K562 (cell line): Measurements from ENCODE around the gene GNAI3. TPM values are rescaled to one million over a fixed set of nuclear protein-coding genes. Genes with fewer than 3 reads are reported as not detected.

Source experiments
- ATF1 ChIP-seq, 2 experiments: fragments of 450-650 bp in 1 of 2; IDR thresholded peaks; 2 replicates each; pipeline ENCODE4 v1.6.1; 2016; ENCODE audit warnings: missing compliant biosample characterization in 1 of 2, missing genetic modification characterization in 1 of 2
- CUX1 ChIP-seq: fragments of 200-800 bp; sonication (Bioruptor generic); IDR thresholded peaks from 2 replicates; pipeline ENCODE4 v1.6.1; 2016; ENCODE audit warnings: missing genetic modification characterization, missing compliant biosample characterization
- ELF2 ChIP-seq: fragments of 250-450 bp; sonication (Bioruptor Pico); IDR thresholded peaks from 2 replicates; pipeline ENCODE4 v1.5.0; 2021; ENCODE audit warnings: mild to moderate bottlenecking
- KLF13 ChIP-seq: fragments of 450-650 bp; IDR thresholded peaks from 2 replicates; pipeline ENCODE4 v1.6.1; 2016; ENCODE audit warnings: missing genetic modification characterization, low read depth, mild to moderate bottlenecking, missing compliant biosample characterization, moderate library complexity, borderline replicate concordance
- MAFF ChIP-seq: IDR thresholded peaks from 2 replicates; pipeline ENCODE4 v1.6.1; 2012; ENCODE audit warnings: low read length, improper control_type of control experiment
- MEF2D ChIP-seq: conservative IDR thresholded peaks from 2 replicates; pipeline ENCODE4 v1.6.1; 2016; ENCODE audit warnings: low read depth, missing genetic modification characterization, missing compliant biosample characterization
- MTA2 ChIP-seq: fragments of 450-650 bp; IDR thresholded peaks from 2 replicates; pipeline ENCODE4 v1.6.1; 2016; ENCODE audit warnings: low read depth
- NR2C1 ChIP-seq, 2 experiments: fragments of 450-650 bp; IDR thresholded peaks; 2 replicates each; pipeline ENCODE4 v1.6.1; 2017; ENCODE audit warnings: mild to moderate bottlenecking in 2 of 2, antibody characterized with exemption in 1 of 2, inconsistent platforms in 1 of 2, missing compliant biosample characterization in 1 of 2, missing genetic modification characterization in 1 of 2
- PRPF4 ChIP-seq: fragments of 200-400 bp; formaldehyde crosslinking; IDR thresholded peaks from one replicate; pipeline ENCODE4 v1.6.1; 2017; ENCODE audit warnings: low read length, low read depth, mild to moderate bottlenecking; ENCODE audit not compliant: insufficient read depth, poor library complexity, severe bottlenecking
- PYGO2 ChIP-seq: fragments of 450-650 bp; IDR thresholded peaks from 2 replicates; pipeline ENCODE4 v1.6.1; 2016; ENCODE audit warnings: mild to moderate bottlenecking, missing genetic modification characterization, moderate library complexity, missing compliant biosample characterization
- SRSF1 ChIP-seq: fragments of 200-400 bp; formaldehyde crosslinking; IDR thresholded peaks from 2 replicates; pipeline ENCODE4 v1.6.1; 2017; ENCODE audit warnings: mild to moderate bottlenecking, low read depth, low read length, moderate library complexity
- SRSF7 ChIP-seq: fragments of 200-400 bp; formaldehyde crosslinking; optimal IDR thresholded peaks from 2 replicates; pipeline ENCODE3; 2017; ENCODE audit warnings: mild to moderate bottlenecking, low read depth, low read length
- ZBTB11 ChIP-seq, 3 experiments: fragments of 200-800 bp in 1 of 3; fragments of 250-450 bp in 1 of 3; fragments of 450-650 bp in 1 of 3; sonication (Bioruptor Pico) in 1 of 3; sonication (Bioruptor generic) in 1 of 3; formaldehyde crosslinking in 1 of 3; IDR thresholded peaks; 2 replicates each; pipeline versions ENCODE4 v1.6.1 to v1.8.0; 2016 to 2022; ENCODE audit warnings: mild to moderate bottlenecking in 2 of 3, missing genetic modification characterization in 2 of 3, missing compliant biosample characterization in 1 of 3, moderate library complexity in 1 of 3
- ZFX ChIP-seq: sonication (generic); formaldehyde crosslinking; IDR thresholded peaks from 2 replicates; pipeline ENCODE4 v1.8.0; 2022; ENCODE audit warnings: mild to moderate bottlenecking, missing genetic modification reagents, moderate library complexity
- polyA plus RNA-seq, 8 experiments: library from polyadenylated mRNA; depleted of rRNA in 4 of 8; stranded (reverse) in 5 of 8; unstranded in 3 of 8; fragments of >200 nt; fragmentation: Nextera tagmentation in 2 of 8; fragmentation: Illumina TruSeq in 1 of 8; extraction: Ambion mirVana in 2 of 8; extraction: Trizol in 1 of 8; gene quantifications; 2 replicates each; pipeline versions ENCODE4 v1.2.1 to v1.2.3, GENCODE V29; 2011 to 2014; ENCODE audit warnings: inconsistent platforms in 1 of 8, missing spikeins in 1 of 8
- total RNA-seq, 7 experiments: library from RNA; depleted of rRNA in 6 of 7; stranded (reverse); fragments of >200 nt in 6 of 7; fragmentation: Illumina TruSeq in 2 of 7; extraction: Trizol in 2 of 7; gene quantifications; 2 replicates each; pipeline versions ENCODE4 v1.2.1 to v1.2.3, GENCODE V29; 2011 to 2021; ENCODE audit warnings: low replicate concordance in 1 of 7

The GNAI3 gene
- total and polyA plus RNA-seq, 9 of the 15 experiments (the other 6 are each of a cell fraction or from before 2014, with no cell fraction given) = 6.3 to 13.2 (median 8.9) TPM

GRCh38 chr1:109548321-109549267 is at the start of gene GNAI3 (continued):
- TF ChIP-seq ELF2 (CRISPR knock-in tag) (peak; percentile 87), KLF13 (tag) (peak; percentile 73; the same call in 1 of the 2 replicates), MTA2 (no peak), MEF2D (no peak), SRSF1 (no peak), ZBTB11 (CRISPR knock-in tag; IDR thresholded peaks at IDR 0.05) (peak; percentile 27 to 91 (median 60); a peak in 4 of 6 replicates), MAFF (no peak), PRPF4 (no peak), SRSF7 (no peak), ATF1 (CRISPR knock-in tag; IDR thresholded peaks at IDR 0.05) (no peak), ATF1 (tag; IDR thresholded peaks at IDR 0.05) (peak; percentile 90), CUX1 (CRISPR knock-in tag) (no peak), PYGO2 (tag) (0 out of 2 replicates have a peak, but pooled peaks have one; percentile 28), NR2C1 (IDR thresholded peaks at IDR 0.05) (no peak), NR2C1 (tag; IDR thresholded peaks at IDR 0.05) (no peak), ZFX (CRISPR knock-in tag) (peak; percentile 83)
